H4 (cell line): ENCODE data around the gene MICALL2. TPM values are rescaled to one million over a fixed set of nuclear protein-coding genes. Genes with fewer than 3 reads are reported as not detected.
A peak's percentile ranks its signal among the peaks of the same experiment; 100 is the strongest.

ENCODE experiments used
- DNase-seq: peaks from one replicate; pipeline ENCODE4 v3.0.0-alpha.2; 2015; ENCODE audit warnings: low spot score
- total RNA-seq: library from RNA; depleted of rRNA; stranded (reverse); fragments of >200 nt; shearing (Covaris generic); gene quantifications from 2 replicates; pipeline ENCODE4 v1.2.3, GENCODE V29; 2014

Gene MICALL2
- total RNA-seq, 1 experiment from 2014 or later = 13.4 TPM

- DNase-seq = no peak
Observed at GRCh38 chr7:1415389-1415990, 43.8 kb downstream of the MICALL2 start.

- DNase-seq = no peak
Observed at GRCh38 chr7:1413936-1414639, 45.2 kb downstream of the MICALL2 start.

- DNase-seq = peak; percentile 85
Observed at GRCh38 chr7:1412322-1413261, 46.7 kb downstream of the MICALL2 start.

- DNase-seq = no peak
Observed at GRCh38 chr7:1411414-1411813, 47.9 kb downstream of the MICALL2 start.

- no peak for DNase-seq
Observed at GRCh38 chr7:1410992-1411391, 48.3 kb downstream of the MICALL2 start.

GRCh38 chr7:1409555-1409954, 49.7 kb downstream of the MICALL2 start:
- DNase-seq = no peak

- DNase-seq = no peak
Observed at GRCh38 chr7:1408466-1408865, 50.8 kb downstream of the MICALL2 start.

GRCh38 chr7:1407892-1408291, 51.4 kb downstream of the MICALL2 start:
- no peak for DNase-seq

GRCh38 chr7:1404898-1405548, 54.2 kb downstream of the MICALL2 start:
- DNase-seq = no peak

- DNase-seq = no peak
Observed at GRCh38 chr7:1404460-1404809, 54.8 kb downstream of the MICALL2 start.

- DNase-seq = peak; percentile 95
Observed at GRCh38 chr7:1403638-1404459, 55.4 kb downstream of the MICALL2 start.

GRCh38 chr7:1402791-1403637, 56.3 kb downstream of the MICALL2 start:
- no peak for DNase-seq

- DNase-seq = no peak
Observed at GRCh38 chr7:1402110-1402790, 57.0 kb downstream of the MICALL2 start.

GRCh38 chr7:1401011-1401410, 58.3 kb downstream of the MICALL2 start:
- DNase-seq = no peak

GRCh38 chr7:1400371-1400770, 58.9 kb downstream of the MICALL2 start:
- DNase-seq = no peak

- peak; percentile 92 for DNase-seq
Observed at GRCh38 chr7:1397491-1398327, 61.6 kb downstream of the MICALL2 start.

- DNase-seq = no peak
Observed at GRCh38 chr7:1396195-1396594, 63.1 kb downstream of the MICALL2 start.

GRCh38 chr7:1395211-1396070, 63.8 kb downstream of the MICALL2 start:
- DNase-seq = no peak
